Esophagus muscularis mucosa (tissue), 4 donors: ENCODE data around the gene OLA1. TPM values are rescaled to one million over a fixed set of nuclear protein-coding genes. Genes with fewer than 3 reads are reported as not detected.

Experiments used
- DNase-seq: peaks from one replicate; pipeline ENCODE4 v3.0.0-alpha.2; 2017; ENCODE audit errors: extremely low spot score
- H3K27ac ChIP-seq, 4 donors: fragments of 200-600 bp; sonication (generic); replicated peaks in 1 of 4; 1 replicate in 3 of 4; 2 replicates in 1 of 4; pipeline ENCODE4 v1.5.1; 2016 to 2019; ENCODE audit warnings: mild to moderate bottlenecking in 1 of 4
- H3K27me3 ChIP-seq, 4 donors: fragments of 200-600 bp; sonication (generic); one replicate each; pipeline versions ENCODE4 v1.5.1 to v1.6.0; 2016 to 2019
- H3K36me3 ChIP-seq, 4 donors: fragments of 200-600 bp; sonication (generic); one replicate each; pipeline ENCODE4 v1.5.1; 2016 to 2019
- H3K4me1 ChIP-seq, 4 donors: fragments of 200-600 bp; sonication (generic); one replicate each; pipeline ENCODE4 v1.5.1; 2016 to 2019
- H3K4me3 ChIP-seq, 4 donors: fragments of 200-600 bp; sonication (generic); 1 replicate in 2 of 4; 2 replicates in 2 of 4; pipeline ENCODE4 v1.5.1; 2016 to 2019; ENCODE audit warnings: mild to moderate bottlenecking in 4 of 4, moderate library complexity in 1 of 4
- H3K9me3 ChIP-seq, 4 donors: fragments of 200-600 bp; sonication (generic); 1 replicate in 3 of 4; 2 replicates in 1 of 4; pipeline ENCODE4 v1.5.1; 2016 to 2019
- EP300 ChIP-seq: sonication (generic); formaldehyde crosslinking; IDR thresholded peaks from one replicate; pipeline ENCODE4 v1.6.1; 2017; ENCODE audit warnings: antibody characterized with exemption
- POLR2A ChIP-seq: fragments of 450-650 bp; IDR thresholded peaks from one replicate; pipeline ENCODE4 v1.6.1; 2017; ENCODE audit warnings: antibody characterized with exemption, moderate library complexity, mild to moderate bottlenecking, low read depth
- POLR2AphosphoS5 ChIP-seq, 2 donors: sonication (generic); formaldehyde crosslinking; IDR thresholded peaks; one replicate each; pipeline ENCODE4 v1.6.1; 2017; ENCODE audit warnings: antibody characterized with exemption in 2 of 2
- WGBS: methylation state at CpG from one replicate; pipeline ENCODE4 v1.1.5; 2018; 5-methylcytosine and 5-hydroxymethylcytosine counted together
- intact Hi-C: fragments of 100-400 bp; cut with DNase I; formaldehyde crosslinking; loops from one replicate; pipeline ENCODE4 v1.15.1; 2023
- total RNA-seq, 4 donors: library from RNA; depleted of rRNA; stranded (reverse); fragments of >200 nt; gene quantifications; one replicate each; pipeline versions ENCODE4 v1.1.0 to v1.2.1, GENCODE V29; 2016
- TF ChIP-seq, protein P1 (sequence below), 3 experiments: fragments of 200-600 bp in 2 of 3; fragments of 450-650 bp in 1 of 3; sonication (generic) in 2 of 3; IDR thresholded peaks; one replicate each; pipeline ENCODE4 v1.5.1; 2017 to 2019; ENCODE audit warnings: antibody characterized with exemption in 3 of 3, mild to moderate bottlenecking in 2 of 3, moderate library complexity in 1 of 3

The OLA1 gene
- total RNA-seq, 4 donors from 2014 or later, result 54.2 to 62.7 (median 60.1) TPM

DNA sequence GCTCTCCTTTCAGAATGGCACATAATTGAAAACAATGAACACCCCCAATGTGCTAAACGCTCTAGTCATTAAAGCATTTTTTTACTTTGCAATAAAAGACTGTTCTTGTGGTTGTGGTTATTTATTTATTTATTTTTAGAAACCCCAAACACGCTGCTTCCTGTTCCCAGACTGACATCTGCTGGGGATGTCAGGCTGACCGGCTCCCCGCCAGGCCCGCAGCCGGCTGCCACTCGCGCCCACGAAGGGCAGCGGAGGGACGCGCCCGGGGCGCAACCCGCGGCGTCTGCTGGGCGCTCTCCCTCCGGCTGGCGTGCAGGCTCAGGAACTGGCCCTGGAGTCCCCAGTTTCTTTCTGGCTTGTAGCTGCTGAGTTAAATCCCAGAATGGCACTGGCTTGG is 200.1 kb downstream of the OLA1 start:
- intact Hi-C loops, result no loop called here

DNA sequence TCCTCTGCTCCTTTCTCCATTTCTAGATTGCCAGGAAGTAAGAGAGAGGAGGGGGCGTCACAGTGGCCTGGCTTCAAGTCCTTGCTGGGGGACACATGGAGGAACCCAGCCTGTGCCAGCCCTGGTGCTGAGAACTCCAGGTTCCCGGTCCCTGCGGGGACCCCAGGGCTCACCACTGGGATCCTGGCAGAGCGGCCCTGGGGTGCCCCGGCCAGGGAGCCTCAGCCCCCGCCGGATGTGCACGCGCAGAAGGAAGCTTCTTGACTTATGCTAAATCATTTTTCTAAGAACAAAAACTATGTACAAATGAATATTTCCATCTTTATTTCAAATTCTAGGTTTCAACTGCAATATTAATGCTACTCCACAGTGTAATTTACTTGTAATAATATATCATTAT is 200.6 kb downstream of the OLA1 start:
- intact Hi-C loops, result no loop called here
- TF ChIP-seq EP300 (no peak), POLR2AphosphoS5 (IDR thresholded peaks at IDR 0.05) (no peak), POLR2A (no peak)
- TF ChIP-seq, protein P1, sequence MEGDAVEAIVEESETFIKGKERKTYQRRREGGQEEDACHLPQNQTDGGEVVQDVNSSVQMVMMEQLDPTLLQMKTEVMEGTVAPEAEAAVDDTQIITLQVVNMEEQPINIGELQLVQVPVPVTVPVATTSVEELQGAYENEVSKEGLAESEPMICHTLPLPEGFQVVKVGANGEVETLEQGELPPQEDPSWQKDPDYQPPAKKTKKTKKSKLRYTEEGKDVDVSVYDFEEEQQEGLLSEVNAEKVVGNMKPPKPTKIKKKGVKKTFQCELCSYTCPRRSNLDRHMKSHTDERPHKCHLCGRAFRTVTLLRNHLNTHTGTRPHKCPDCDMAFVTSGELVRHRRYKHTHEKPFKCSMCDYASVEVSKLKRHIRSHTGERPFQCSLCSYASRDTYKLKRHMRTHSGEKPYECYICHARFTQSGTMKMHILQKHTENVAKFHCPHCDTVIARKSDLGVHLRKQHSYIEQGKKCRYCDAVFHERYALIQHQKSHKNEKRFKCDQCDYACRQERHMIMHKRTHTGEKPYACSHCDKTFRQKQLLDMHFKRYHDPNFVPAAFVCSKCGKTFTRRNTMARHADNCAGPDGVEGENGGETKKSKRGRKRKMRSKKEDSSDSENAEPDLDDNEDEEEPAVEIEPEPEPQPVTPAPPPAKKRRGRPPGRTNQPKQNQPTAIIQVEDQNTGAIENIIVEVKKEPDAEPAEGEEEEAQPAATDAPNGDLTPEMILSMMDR (IDR thresholded peaks at IDR 0.05), result no peak
- no peak overlapping the region for H3K4me3 ChIP-seq
- peaks cover 0 to 10% (median 6%) of the 10 kb centered on the region in 4 donors for H3K4me1 ChIP-seq
- DNase-seq, result no peak
- H3K9me3 ChIP-seq, result no peaks in the 10 kb centered on the region
- no peaks in the 10 kb centered on the region for H3K27me3 ChIP-seq
- no peak overlapping the region for H3K27ac ChIP-seq
- WGBS, result 89% methylated on average over 9 of the region's 9 CpGs
- H3K36me3 ChIP-seq, result no peaks in the 10 kb centered on the region

More for the DNA sequence above, 200.1 kb downstream of the OLA1 start:
- H3K9me3 ChIP-seq, result no peaks in the 10 kb centered on the region
- no peak overlapping the region for H3K27ac ChIP-seq
- no peak for DNase-seq
- no peaks in the 10 kb centered on the region for H3K27me3 ChIP-seq
- H3K4me3 ChIP-seq, result no peak overlapping the region
- no peaks in the 10 kb centered on the region for H3K36me3 ChIP-seq
- WGBS, result 76% methylated on average over 14 of the region's 20 CpGs
- TF ChIP-seq, protein P1 (IDR thresholded peaks at IDR 0.05), result no peak
- TF ChIP-seq POLR2AphosphoS5 (IDR thresholded peaks at IDR 0.05) (no peak), EP300 (no peak), POLR2A (no peak)
- peaks cover 0 to 10% (median 7%) of the 10 kb centered on the region in 4 donors for H3K4me1 ChIP-seq

DNA sequence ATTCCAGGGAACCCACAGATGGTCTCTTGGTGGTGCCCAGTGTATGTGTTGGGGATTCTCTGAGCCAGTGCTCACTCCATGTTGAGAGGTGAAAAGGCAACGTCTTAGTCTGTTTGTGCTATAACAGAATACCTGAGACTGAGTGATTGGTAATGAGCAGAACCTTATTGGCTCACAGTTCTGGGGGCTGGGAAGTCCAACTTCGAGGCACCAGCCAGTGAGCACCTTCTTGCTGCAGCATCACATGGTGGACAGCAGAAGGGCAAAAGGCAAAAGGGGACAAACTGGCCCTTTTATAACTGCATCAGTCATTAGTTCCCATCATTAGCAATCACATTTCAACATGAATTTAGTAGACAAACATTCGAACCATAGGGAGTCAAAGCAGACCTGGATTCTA is 202.2 kb downstream of the OLA1 start:
- no peak overlapping the region for H3K27ac ChIP-seq
- no peaks in the 10 kb centered on the region for H3K9me3 ChIP-seq
- H3K4me3 ChIP-seq, result no peak overlapping the region
- no peak for TF ChIP-seq EP300
- TF ChIP-seq POLR2A, result no peak
- TF ChIP-seq, protein P1 (IDR thresholded peaks at IDR 0.05), result no peak
- no peak for TF ChIP-seq POLR2AphosphoS5 (IDR thresholded peaks at IDR 0.05)
- WGBS, result 89% methylated on average over 3 of the region's 3 CpGs
- no peak for DNase-seq
- no peaks in the 10 kb centered on the region for H3K36me3 ChIP-seq
- peaks cover 0 to under 1% (median 0%) of the 10 kb centered on the region in 4 donors for H3K4me1 ChIP-seq
- intact Hi-C loops, result no loop called here
- no peaks in the 10 kb centered on the region for H3K27me3 ChIP-seq

DNA sequence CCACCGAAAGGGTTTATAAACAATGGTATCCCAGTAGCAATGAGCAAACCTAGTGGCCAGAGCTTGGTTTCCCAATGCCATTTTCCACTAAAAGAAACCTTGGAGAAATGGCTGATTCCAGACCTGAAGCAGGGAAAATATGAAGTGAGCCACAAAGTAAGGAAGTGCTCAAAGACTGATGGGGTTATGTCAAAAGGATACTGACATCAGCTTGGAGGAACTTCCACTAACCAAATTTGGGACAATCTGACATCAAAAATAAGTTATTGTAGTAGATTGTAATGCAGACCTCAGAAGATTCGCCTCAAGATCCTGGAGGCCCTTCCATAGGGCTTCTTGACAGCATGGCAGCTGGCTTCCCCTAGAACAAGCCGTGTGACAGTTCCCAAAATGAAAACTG is 203.8 kb downstream of the OLA1 start:
- Histone ChIP-seq H3K4me1 (peaks cover 3 to 8% (median 8%) of the 10 kb centered on the region in 4 donors), H3K36me3 (no peaks in the 10 kb centered on the region), H3K27ac (no peak overlapping the region), H3K4me3 (no peak overlapping the region), H3K27me3 (no peaks in the 10 kb centered on the region), H3K9me3 (no peaks in the 10 kb centered on the region)
- DNase-seq, result no peak
- TF ChIP-seq POLR2A (no peak), POLR2AphosphoS5 (IDR thresholded peaks at IDR 0.05) (no peak), EP300 (no peak)
- TF ChIP-seq, protein P1 (IDR thresholded peaks at IDR 0.05), result no peak
- intact Hi-C loops, result loop anchor here (5.0 kb wide), 1 partner anchor 77 kb away; the partner anchor contains the start of gene SP3
- WGBS, result 87% methylated on average over 3 of the region's 3 CpGs

DNA sequence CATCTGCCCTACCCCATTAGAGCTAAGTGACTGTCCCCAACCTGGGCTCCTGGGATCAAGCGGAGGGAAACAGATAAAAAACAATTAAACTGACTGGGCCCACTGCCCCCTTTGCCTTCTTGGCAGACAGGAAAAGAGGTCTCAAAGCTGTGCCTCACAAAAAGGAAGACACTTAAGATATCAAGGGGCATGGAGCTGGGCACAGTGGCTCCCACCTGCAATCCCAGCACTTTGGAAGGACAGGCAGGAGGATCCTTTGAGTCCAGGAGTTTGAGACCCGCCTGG is 208.0 kb downstream of the OLA1 start:
- H3K36me3 ChIP-seq, result no peaks in the 10 kb centered on the region
- peaks cover 6 to 24% (median 12%) of the 10 kb centered on the region in 4 donors for H3K4me1 ChIP-seq
- DNase-seq, result no peak
- no peak overlapping the region for H3K4me3 ChIP-seq
- no peaks in the 10 kb centered on the region for H3K27me3 ChIP-seq
- H3K27ac ChIP-seq, result peak overlapping the region in 2 of 4 donors; percentile 78
- intact Hi-C loops, result loop anchor here (2.0 to 5.0 kb wide), 2 partner anchors 73 to 156 kb away; partner anchors contain the start of gene SP3
- TF ChIP-seq POLR2A (no peak), EP300 (no peak), POLR2AphosphoS5 (IDR thresholded peaks at IDR 0.05) (no peak)
- TF ChIP-seq, protein P1 (IDR thresholded peaks at IDR 0.05), result no peak
- H3K9me3 ChIP-seq, result no peaks in the 10 kb centered on the region
- WGBS, result 89% methylated on average over 2 of the region's 2 CpGs
